KMS-11 (cell line): ENCODE measurements around the gene FAM3C.

Experiments used
- H2AFZ ChIP-seq: fragments of 200-600 bp; sonication (generic); 2 replicates; pipeline ENCODE4 v1.6.1; 2016; ENCODE audit warnings: antibody characterized with exemption, mixed run types, low read depth
- H3K27ac ChIP-seq: fragments of 200-600 bp; sonication (generic); 2 replicates; pipeline ENCODE4 v1.6.1; 2016; ENCODE audit warnings: mild to moderate bottlenecking, mixed run types
- H3K27me3 ChIP-seq: fragments of 200-600 bp; sonication (generic); 2 replicates; pipeline ENCODE4 v1.6.1; 2017; ENCODE audit warnings: mild to moderate bottlenecking, low read depth, mixed run types, moderate library complexity; ENCODE audit not compliant: insufficient read depth
- H3K36me3 ChIP-seq: fragments of 200-600 bp; sonication (generic); 2 replicates; pipeline ENCODE4 v1.6.1; 2017; ENCODE audit warnings: mild to moderate bottlenecking, mixed run types; ENCODE audit not compliant: insufficient read depth
- H3K4me1 ChIP-seq: fragments of 200-600 bp; sonication (generic); 2 replicates; pipeline ENCODE4 v1.6.1; 2016; ENCODE audit warnings: mild to moderate bottlenecking, low read depth, mixed run types; ENCODE audit not compliant: poor library complexity, severe bottlenecking
- H3K4me2 ChIP-seq: fragments of 200-600 bp; sonication (generic); 2 replicates; pipeline ENCODE4 v1.7.0; 2016; ENCODE audit warnings: mild to moderate bottlenecking, mixed run types
- H3K4me3 ChIP-seq: fragments of 200-600 bp; sonication (generic); IDR thresholded peaks from 2 replicates; pipeline ENCODE4 v1.6.1; 2017; ENCODE audit warnings: low read depth, low read length, mixed read lengths; ENCODE audit not compliant: insufficient read depth
- H3K79me2 ChIP-seq: fragments of 200-600 bp; sonication (generic); 2 replicates; pipeline ENCODE4 v1.6.1; 2016; ENCODE audit warnings: low read depth, mixed run types; ENCODE audit not compliant: insufficient read depth
- H3K9ac ChIP-seq: fragments of 200-600 bp; sonication (generic); 2 replicates; pipeline ENCODE4 v1.6.1; 2016; ENCODE audit warnings: mild to moderate bottlenecking, mixed run types
- H4K20me1 ChIP-seq: fragments of 200-600 bp; sonication (generic); 2 replicates; pipeline ENCODE4 v1.6.1; 2016; ENCODE audit warnings: mild to moderate bottlenecking, mixed run types; ENCODE audit not compliant: insufficient read depth
- CTCF ChIP-seq: fragments of 200-600 bp; sonication (generic); conservative IDR thresholded peaks from 2 replicates; pipeline ENCODE4 v1.6.1; 2017; ENCODE audit warnings: low read depth, mild to moderate bottlenecking, antibody characterized with exemption, low read length, moderate library complexity, mixed read lengths

The FAM3C gene

GRCh38 chr7:121330053-121330833, 65.9 kb downstream of the FAM3C start:
- no peak for TF ChIP-seq CTCF
- Histone ChIP-seq H3K79me2 (no peaks in the 10 kb centered on the region), H3K4me2 (no peak overlapping the region), H3K36me3 (no peaks in the 10 kb centered on the region), H4K20me1 (no peaks in the 10 kb centered on the region), H3K4me3 (no peak overlapping the region), H3K27ac (no peak overlapping the region), H3K4me1 (no peaks in the 10 kb centered on the region), H3K27me3 (no peaks in the 10 kb centered on the region), H2AFZ (no peak overlapping the region), H3K9ac (no peak overlapping the region)

- Histone ChIP-seq H3K79me2 (no peaks in the 10 kb centered on the region), H4K20me1 (no peaks in the 10 kb centered on the region), H3K27me3 (no peaks in the 10 kb centered on the region), H3K27ac (no peak overlapping the region), H3K4me1 (no peaks in the 10 kb centered on the region), H2AFZ (no peak overlapping the region), H3K9ac (no peak overlapping the region), H3K4me2 (no peak overlapping the region), H3K36me3 (no peaks in the 10 kb centered on the region), H3K4me3 (no peak overlapping the region)
- no peak for TF ChIP-seq CTCF
Measured at GRCh38 chr7:121329191-121330052, 66.7 kb downstream of the FAM3C start.

- Histone ChIP-seq H3K9ac (no peak within 1 kb of the TSS), H3K4me2 (no peak within 1 kb of the TSS), H3K4me1 (no peaks in the 10 kb centered on the region), H3K27me3 (no peaks in the 10 kb centered on the region), H3K4me3 (no peak within 1 kb of the TSS), H3K79me2 (no peaks in the 10 kb centered on the region), H3K27ac (no peak within 1 kb of the TSS), H3K36me3 (no peaks in the 10 kb centered on the region), H4K20me1 (no peaks in the 10 kb centered on the region), H2AFZ (no peak within 1 kb of the TSS)
- no peak for TF ChIP-seq CTCF
Measured at GRCh38 chr7:121328508-121329190, 67.5 kb downstream of the FAM3C start, which contains the start of gene WNT16. TSS of gene WNT16 (plus strand) at chr7:121329000. CDS start at chr7:121329293, 293 bp downstream.

- no peaks in the 10 kb centered on the region for H4K20me1 ChIP-seq
Measured at GRCh38 chr7:121327671-121328070, 68.4 kb downstream of the FAM3C start.

More at GRCh38 chr7:121327671-121328070, 68.4 kb downstream of the FAM3C start:
- Histone ChIP-seq H3K4me2 (no peak overlapping the region), H2AFZ (no peak overlapping the region), H3K4me3 (no peak overlapping the region), H3K9ac (no peak overlapping the region), H3K27me3 (no peaks in the 10 kb centered on the region), H3K4me1 (no peaks in the 10 kb centered on the region), H3K79me2 (no peaks in the 10 kb centered on the region), H3K27ac (no peak overlapping the region), H3K36me3 (no peaks in the 10 kb centered on the region)
- no peak for TF ChIP-seq CTCF
